Calu3 (cell line): ENCODE measurements around the gene AGT. TPM values are rescaled to one million over a fixed set of nuclear protein-coding genes. Genes with fewer than 3 reads are reported as not detected.
"Not testable (repeated sequence)": the region's sequence is repeated elsewhere in the genome, so short reads cannot be mapped to it uniquely, and the experiment has no call there.

Source experiments
- BruUV-seq: library from RNA; stranded (reverse); fragments of 400-500 nt; replicated peaks from 2 replicates; lab custom pipeline; 2021; lab: Mats Ljungman, UMichigan
- CTCF ChIA-PET: fragments of 300-600 bp; sonication (Branson Sonifier 250); formaldehyde crosslinking; loops from one replicate; lab custom pipeline; 2022; ENCODE audit warnings: antibody characterized with exemption; lab: Charles Lee
- DNase-seq: peaks from one replicate; pipeline ENCODE4 v3.0.0; 2022
- H3K27ac Mint-ChIP-seq: one replicate; pipeline ENCODE4 v1.8.0; 2022; ENCODE audit warnings: mixed read lengths; ENCODE audit not compliant: unreplicated experiment
- H3K27me3 Mint-ChIP-seq: one replicate; pipeline ENCODE4 v1.8.0; 2022; ENCODE audit warnings: mixed read lengths; ENCODE audit not compliant: unreplicated experiment
- H3K36me3 Mint-ChIP-seq: one replicate; pipeline ENCODE4 v1.8.0; 2022; ENCODE audit warnings: mild to moderate bottlenecking, moderate library complexity, mixed read lengths; ENCODE audit not compliant: insufficient read depth, unreplicated experiment
- H3K4me1 Mint-ChIP-seq: one replicate; pipeline ENCODE4 v1.8.0; 2022; ENCODE audit warnings: mild to moderate bottlenecking, low read depth, mixed read lengths; ENCODE audit not compliant: unreplicated experiment
- H3K4me3 Mint-ChIP-seq: one replicate; pipeline ENCODE4 v1.8.0; 2022; ENCODE audit warnings: mild to moderate bottlenecking, low read depth, moderate library complexity, mixed read lengths; ENCODE audit not compliant: unreplicated experiment
- H3K9me3 Mint-ChIP-seq: one replicate; pipeline ENCODE4 v1.8.0; 2022; ENCODE audit warnings: low read depth, mixed read lengths; ENCODE audit not compliant: unreplicated experiment
- CTCF ChIP-seq: fragments of 200-600 bp; IDR thresholded peaks from one replicate; pipeline ENCODE4 v1.8.0; 2022; ENCODE audit warnings: antibody characterized with exemption; ENCODE audit not compliant: unreplicated experiment
- intact Hi-C: fragments of 100-400 bp; cut with micrococcal nuclease; formaldehyde crosslinking; loops from one replicate; pipeline ENCODE4 v1.10.0; 2022; ENCODE audit not compliant: unreplicated experiment
- total RNA-seq: library from RNA; stranded (reverse); gene quantifications from 2 replicates; pipeline ENCODE4 v1.2.3, GENCODE V29; 2022

The AGT gene
- total RNA-seq, 1 experiment from 2014 or later = 27.5 TPM

DNA sequence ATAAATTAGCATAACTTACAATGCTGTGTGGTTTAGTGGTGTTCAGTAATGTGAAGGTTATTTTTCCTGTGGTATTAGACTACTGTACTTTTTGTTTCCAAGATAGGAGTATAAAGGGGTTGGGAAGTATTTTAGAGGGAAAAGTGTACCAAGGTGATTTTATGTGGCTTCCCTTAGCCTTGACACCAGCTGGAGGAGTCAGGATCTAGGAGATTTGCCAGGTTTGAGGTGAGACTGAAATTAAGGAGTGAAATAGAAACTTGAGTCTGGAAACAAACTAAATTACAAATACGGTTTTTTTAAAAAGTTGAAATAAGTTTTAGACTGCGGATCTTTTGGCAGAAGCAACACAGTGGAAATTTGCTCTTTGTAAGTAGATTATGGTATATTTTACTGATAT lies 39.3 kb downstream of the AGT start:
- H3K4me1 Mint-ChIP-seq = peaks cover 17% of the 10 kb centered on the region
- no peak overlapping the region for H3K27ac Mint-ChIP-seq
- H3K9me3 Mint-ChIP-seq = no peaks in the 10 kb centered on the region
- H3K4me3 Mint-ChIP-seq = no peak overlapping the region
- DNase-seq = no peak
- CTCF ChIA-PET = interaction anchor here (0.5 to 1.1 kb wide), 2 partner anchors 39 to 68 kb away, joined by 3 read pairs; partner anchors contain the start of gene AGT
- no peaks in the 10 kb centered on the region for H3K27me3 Mint-ChIP-seq
- H3K36me3 Mint-ChIP-seq = peaks cover 41% of the 10 kb centered on the region
- TF ChIP-seq CTCF = no peak
- BruUV-seq = no TSS peak
- intact Hi-C loops = no loop called here

DNA sequence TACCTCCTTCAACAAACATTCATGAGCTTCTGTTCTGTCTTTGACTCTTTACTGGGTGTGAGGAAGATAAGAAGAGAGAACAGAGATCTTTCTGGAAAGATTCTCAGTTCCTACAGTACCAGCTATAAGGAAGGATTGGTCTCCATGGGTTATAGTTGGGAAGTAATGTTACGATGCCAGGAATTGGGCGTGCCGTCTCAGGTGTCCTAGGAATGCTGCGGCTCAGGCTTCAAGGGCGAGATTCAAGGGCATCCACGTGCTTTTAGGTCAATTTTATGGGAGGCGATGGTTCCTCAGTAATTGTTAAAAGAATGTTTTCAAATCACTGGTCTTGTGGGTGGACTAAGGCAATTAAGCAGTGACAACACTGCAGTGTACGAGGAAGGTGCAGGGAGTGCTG lies 44.4 kb downstream of the AGT start:
- H3K4me3 Mint-ChIP-seq = no peak overlapping the region
- H3K27me3 Mint-ChIP-seq = no peaks in the 10 kb centered on the region
- H3K27ac Mint-ChIP-seq = no peak overlapping the region
- CTCF ChIA-PET = no interaction called here
- H3K36me3 Mint-ChIP-seq = peaks cover 29% of the 10 kb centered on the region
- TF ChIP-seq CTCF = no peak
- no peak for DNase-seq
- intact Hi-C loops = no loop called here
- H3K9me3 Mint-ChIP-seq = no peaks in the 10 kb centered on the region
- no TSS peak for BruUV-seq
- H3K4me1 Mint-ChIP-seq = peaks cover 17% of the 10 kb centered on the region

DNA sequence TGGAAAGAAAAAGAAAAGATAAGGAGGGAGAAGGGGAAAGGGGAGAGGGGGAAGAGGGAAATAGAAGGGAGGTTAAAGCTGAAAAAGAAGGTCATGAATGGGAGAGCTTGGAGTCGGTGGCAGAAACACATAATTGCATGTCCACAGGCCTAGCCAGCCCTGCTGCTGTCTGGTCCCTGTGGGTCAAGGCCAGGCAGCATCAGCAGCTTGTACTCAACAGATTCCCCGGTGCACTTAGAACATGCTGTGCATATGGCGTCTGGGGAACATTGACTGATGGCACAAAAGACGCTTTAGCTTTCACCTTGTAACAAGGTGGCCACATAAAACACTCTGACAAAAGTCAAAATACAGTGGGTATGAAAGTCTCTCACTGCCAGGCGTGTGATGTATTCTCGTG lies 45.7 kb downstream of the AGT start:
- CTCF ChIA-PET = no interaction called here
- no peak for DNase-seq
- H3K9me3 Mint-ChIP-seq = no peaks in the 10 kb centered on the region
- TF ChIP-seq CTCF = no peak
- peaks cover 13% of the 10 kb centered on the region for H3K4me1 Mint-ChIP-seq
- H3K4me3 Mint-ChIP-seq = no peak overlapping the region
- intact Hi-C loops = no loop called here
- no peak overlapping the region for H3K27ac Mint-ChIP-seq
- H3K36me3 Mint-ChIP-seq = peaks cover 27% of the 10 kb centered on the region
- no peaks in the 10 kb centered on the region for H3K27me3 Mint-ChIP-seq
- no TSS peak for BruUV-seq

- DNase-seq = no peak
- BruUV-seq = no TSS peak
- H3K4me3 Mint-ChIP-seq = no peak overlapping the region
- no peak for TF ChIP-seq CTCF
- H3K4me1 Mint-ChIP-seq = peaks cover 10% of the 10 kb centered on the region
- intact Hi-C loops = no loop called here
- H3K9me3 Mint-ChIP-seq = no peaks in the 10 kb centered on the region
- CTCF ChIA-PET = no interaction called here
- no peaks in the 10 kb centered on the region for H3K27me3 Mint-ChIP-seq
- peaks cover 10% of the 10 kb centered on the region for H3K36me3 Mint-ChIP-seq
- H3K27ac Mint-ChIP-seq = no peak overlapping the region
Measured at GRCh38 chr1:230661976-230662375, 51.9 kb downstream of the AGT start.

GRCh38 chr1:230658691-230659090 lies 55.2 kb downstream of the AGT start:
- intact Hi-C loops = no loop called here
- Mint-ChIP-seq H3K27ac (no peak overlapping the region), H3K9me3 (no peaks in the 10 kb centered on the region), H3K4me3 (no peak overlapping the region), H3K27me3 (no peaks in the 10 kb centered on the region), H3K36me3 (peaks cover 13% of the 10 kb centered on the region), H3K4me1 (peaks cover 24% of the 10 kb centered on the region)
- BruUV-seq = no TSS peak
- CTCF ChIA-PET = no interaction called here
- no peak for DNase-seq
- TF ChIP-seq CTCF = no peak

DNA sequence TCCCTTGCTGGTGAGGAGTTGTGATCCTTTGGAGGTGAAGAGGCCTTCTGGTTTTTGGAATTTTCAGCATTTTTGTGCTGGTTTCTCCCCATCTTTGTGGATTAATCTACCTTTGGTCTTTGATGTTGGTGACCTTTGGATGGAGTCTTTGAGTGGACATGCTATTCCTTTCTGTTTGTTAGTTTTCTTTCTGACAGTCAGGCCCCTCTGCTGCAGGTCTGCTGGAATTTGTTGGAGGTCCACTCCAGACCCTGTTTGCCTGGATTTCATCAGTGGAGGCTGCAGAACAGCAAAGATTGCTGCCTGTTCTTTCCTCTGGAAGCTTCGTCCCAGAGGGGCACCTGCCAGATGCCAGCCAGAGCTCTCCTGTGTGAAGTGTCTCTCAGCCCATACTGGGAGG lies 55.8 kb downstream of the AGT start:
- H3K36me3 Mint-ChIP-seq = peaks cover 13% of the 10 kb centered on the region
- H3K27ac Mint-ChIP-seq, intact Hi-C loops, CTCF ChIA-PET, BruUV-seq, DNase-seq, H3K9me3 Mint-ChIP-seq, H3K4me3 Mint-ChIP-seq, H3K27me3 Mint-ChIP-seq: not testable (repeated sequence)
- H3K4me1 Mint-ChIP-seq = peaks cover 24% of the 10 kb centered on the region
